GM21529 (cell line): ENCODE measurements around the gene G6PC3.

Experiments
- ATAC-seq: cut with Tn5 transposase; IDR thresholded peaks from one replicate; pipeline ENCODE4 v1.9.1; 2021; ENCODE audit not compliant: unreplicated experiment

G6PC3 gene

DNA sequence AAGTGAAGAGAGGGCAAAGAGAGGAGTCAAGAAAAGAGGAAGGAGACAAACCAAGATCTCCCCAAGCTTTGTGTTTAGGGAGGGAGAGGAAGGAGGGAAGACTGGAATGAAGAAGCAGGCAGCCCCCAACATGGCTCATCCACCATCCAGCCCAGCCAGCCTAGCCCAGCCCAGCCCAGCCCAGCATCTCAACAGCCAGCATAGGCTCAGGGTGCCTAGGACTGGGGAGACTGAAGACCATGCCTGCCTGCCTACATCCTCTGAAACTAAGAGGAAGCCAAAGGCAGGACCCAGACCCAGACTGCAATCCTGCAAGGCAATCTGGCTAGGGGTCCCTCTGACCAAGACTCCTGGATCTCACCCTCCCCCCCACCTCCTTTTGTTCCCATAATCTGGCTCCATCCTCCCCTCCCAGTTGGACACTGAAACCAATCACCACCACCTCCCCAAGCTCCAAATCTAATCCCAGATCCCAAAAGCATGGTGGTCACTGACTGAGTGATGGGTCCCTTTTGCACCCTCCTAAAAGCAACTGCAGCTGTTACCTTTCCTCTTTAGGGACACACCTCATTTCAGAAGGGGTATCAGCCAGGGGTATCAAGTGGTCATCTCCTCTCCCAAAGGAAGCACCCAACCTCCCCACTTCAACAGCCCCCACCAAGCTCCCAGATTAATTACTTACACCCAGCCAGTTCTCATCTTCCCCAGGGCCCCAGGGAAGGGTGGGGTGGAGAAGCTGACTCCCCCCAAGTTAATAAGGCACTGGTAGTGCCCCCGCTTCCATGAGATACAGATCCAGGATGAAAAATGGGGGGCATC, 51.7 kb downstream of the G6PC3 start:
- ATAC-seq, result no peak

DNA sequence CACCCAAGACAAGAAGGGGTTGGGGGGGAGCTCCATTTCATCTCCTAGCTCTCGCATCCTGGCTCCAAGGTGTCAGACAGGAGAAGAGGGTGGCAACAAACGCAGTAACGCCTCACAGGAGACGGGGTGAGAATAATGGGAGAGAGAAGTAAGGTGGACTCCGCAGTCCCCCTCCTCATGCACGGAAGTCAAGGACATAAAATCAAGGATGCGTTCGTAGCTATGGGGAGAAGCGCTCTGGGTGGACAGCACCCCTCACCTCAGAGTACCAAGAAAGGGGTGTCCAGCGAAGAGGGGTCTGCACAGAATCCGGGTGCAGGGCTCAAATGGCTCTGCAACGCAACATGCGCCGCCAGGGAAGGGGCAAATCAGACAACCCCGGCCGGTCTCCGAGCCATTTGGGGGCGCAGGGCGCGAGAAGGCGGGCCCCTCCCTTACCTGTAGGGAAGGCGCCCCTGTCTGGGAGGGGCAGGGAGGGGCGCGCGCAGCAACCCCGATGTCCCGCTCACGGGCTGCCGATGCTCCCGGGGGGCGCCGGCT, 52.4 kb downstream of the G6PC3 start:
- peak; percentile 25 for ATAC-seq

DNA sequence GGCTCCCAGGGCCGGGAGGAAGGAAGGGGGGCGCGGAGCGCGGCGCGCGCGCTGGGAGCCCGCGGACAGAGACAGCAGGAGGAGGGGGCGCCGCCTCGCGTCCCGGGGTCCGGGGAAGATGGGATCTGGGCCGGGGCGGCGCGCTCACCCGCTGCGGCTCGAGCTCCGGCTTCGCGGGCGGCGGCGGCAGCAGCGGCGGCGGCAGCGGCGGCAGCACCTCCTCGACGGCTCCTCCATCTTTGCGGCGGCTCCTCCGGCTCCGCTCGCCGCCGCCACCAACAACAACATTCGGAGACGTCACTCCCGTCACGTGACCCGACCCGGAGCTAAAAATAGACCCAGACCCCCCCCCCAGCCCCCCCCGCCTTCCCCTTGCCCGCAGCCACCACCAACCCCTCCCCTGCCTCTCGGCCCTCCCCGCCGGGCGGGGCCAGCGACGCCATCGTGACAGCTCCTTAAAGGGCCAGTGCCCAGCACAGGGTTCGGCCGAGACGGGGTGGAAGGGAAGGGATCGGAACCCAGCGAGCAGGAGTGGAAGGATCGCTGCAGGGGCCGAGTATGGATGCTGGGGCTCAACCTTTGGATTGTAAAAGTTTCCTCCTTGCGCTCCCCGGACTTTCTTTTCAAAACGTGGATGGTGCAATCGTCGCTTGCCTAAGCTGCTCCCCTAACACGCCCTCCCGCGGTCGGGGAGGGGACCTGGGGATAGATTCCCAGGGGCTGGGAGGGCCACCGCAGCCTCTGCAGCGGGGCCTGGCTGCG, 53.0 kb downstream of the G6PC3 start, which contains the start of gene HDAC5:
HDAC5 (minus strand) TSS at position 286 of the 762 bp plus-strand sequence. CDS start 6,126 bp downstream, outside the sequence.
- peak; percentile 85 for ATAC-seq

DNA sequence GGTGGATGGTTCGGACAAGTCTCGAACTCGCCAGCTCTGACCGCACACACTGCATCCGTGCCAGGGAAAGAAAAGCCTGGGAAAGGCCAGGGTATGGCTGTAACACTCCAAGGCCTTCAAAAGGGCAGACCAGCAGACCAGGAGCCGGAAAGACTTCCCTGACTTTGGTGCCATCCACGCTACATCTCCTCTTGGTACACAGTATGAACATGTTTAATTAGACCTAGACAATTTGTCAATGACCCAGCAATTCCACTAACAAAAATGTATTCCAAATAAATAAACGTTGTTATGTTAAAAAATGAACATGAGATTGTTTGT, 53.5 kb downstream of the G6PC3 start:
- no peak for ATAC-seq
